C4-2B (cell line): Measurements from ENCODE around the gene LRRN4CL.
A peak's percentile ranks its signal among the peaks of the same experiment; 100 is the strongest.
"Not testable (repeated sequence)": the region's sequence is repeated elsewhere in the genome, so short reads cannot be mapped to it uniquely, and the experiment has no call there.

Experiments
- H3K27ac ChIP-seq: fragments of 450-650 bp; 2 replicates; pipeline ENCODE4 v1.5.1; 2017
- ZFX ChIP-seq: fragments of 450-650 bp; IDR thresholded peaks from 2 replicates; pipeline ENCODE4 v1.6.1; 2017
- TF ChIP-seq, protein P1 (sequence below): fragments of 450-650 bp; conservative IDR thresholded peaks from 2 replicates; pipeline ENCODE4 v1.5.1; 2017; ENCODE audit warnings: mild to moderate bottlenecking

Gene LRRN4CL

DNA sequence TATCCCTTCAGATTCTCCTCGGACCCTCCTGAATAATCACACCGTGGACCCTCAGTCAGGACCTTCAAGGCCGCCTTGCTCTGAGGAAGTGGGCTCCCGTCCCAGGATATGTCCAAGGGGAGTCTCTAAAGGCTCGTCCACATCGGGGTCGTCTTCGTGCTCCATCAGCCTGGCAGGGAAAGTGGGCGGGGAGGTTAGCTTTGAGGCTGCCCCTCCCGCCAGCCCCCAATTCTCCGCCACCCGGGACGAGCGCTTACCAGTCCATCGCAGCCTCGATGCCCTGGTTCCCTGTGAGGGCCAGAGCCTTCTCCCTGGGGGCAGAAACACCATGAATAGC lies 10.9 kb downstream of the LRRN4CL start:
- H3K27ac ChIP-seq: peak overlapping the region; percentile 83
- TF ChIP-seq, protein P1, sequence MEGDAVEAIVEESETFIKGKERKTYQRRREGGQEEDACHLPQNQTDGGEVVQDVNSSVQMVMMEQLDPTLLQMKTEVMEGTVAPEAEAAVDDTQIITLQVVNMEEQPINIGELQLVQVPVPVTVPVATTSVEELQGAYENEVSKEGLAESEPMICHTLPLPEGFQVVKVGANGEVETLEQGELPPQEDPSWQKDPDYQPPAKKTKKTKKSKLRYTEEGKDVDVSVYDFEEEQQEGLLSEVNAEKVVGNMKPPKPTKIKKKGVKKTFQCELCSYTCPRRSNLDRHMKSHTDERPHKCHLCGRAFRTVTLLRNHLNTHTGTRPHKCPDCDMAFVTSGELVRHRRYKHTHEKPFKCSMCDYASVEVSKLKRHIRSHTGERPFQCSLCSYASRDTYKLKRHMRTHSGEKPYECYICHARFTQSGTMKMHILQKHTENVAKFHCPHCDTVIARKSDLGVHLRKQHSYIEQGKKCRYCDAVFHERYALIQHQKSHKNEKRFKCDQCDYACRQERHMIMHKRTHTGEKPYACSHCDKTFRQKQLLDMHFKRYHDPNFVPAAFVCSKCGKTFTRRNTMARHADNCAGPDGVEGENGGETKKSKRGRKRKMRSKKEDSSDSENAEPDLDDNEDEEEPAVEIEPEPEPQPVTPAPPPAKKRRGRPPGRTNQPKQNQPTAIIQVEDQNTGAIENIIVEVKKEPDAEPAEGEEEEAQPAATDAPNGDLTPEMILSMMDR: no peak
- no peak for TF ChIP-seq ZFX

DNA sequence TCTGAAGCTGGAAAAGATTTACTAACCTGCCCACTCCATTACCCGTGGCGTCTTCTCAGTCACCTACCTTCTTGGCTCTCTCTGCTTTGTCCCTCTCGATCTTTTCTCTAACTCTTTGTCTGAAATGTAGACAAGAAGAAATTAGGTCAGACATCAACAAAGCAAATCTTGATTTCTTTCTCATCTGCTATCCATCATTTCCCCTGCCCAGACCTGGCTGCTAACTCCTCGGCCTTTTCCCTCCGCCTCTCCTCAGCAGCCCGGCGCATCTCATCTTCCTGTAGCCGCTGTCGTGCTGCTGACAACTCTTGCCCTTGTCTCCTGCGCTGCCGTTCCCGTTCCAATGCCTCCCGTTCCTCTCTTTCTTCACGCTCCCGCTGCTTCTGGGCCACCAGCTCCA lies 11.6 kb downstream of the LRRN4CL start:
- H3K27ac ChIP-seq: peak overlapping the region; percentile 83
- no peak for TF ChIP-seq ZFX
- TF ChIP-seq, protein P1: no peak

- TF ChIP-seq, protein P1: no peak
- TF ChIP-seq ZFX: no peak
These were observed 12.2 kb downstream of the LRRN4CL start for GRCh38 chr11:62677156-62677555.

GRCh38 chr11:62676698-62677097 lies 12.6 kb downstream of the LRRN4CL start:
- H3K27ac ChIP-seq: no peak overlapping the region; the same call in 1 of the 2 replicates
- TF ChIP-seq, protein P1: no peak
- no peak for TF ChIP-seq ZFX

More at GRCh38 chr11:62677156-62677555, 12.2 kb downstream of the LRRN4CL start:
- peak overlapping the region; percentile 83; the same call in 1 of the 2 replicates for H3K27ac ChIP-seq

DNA sequence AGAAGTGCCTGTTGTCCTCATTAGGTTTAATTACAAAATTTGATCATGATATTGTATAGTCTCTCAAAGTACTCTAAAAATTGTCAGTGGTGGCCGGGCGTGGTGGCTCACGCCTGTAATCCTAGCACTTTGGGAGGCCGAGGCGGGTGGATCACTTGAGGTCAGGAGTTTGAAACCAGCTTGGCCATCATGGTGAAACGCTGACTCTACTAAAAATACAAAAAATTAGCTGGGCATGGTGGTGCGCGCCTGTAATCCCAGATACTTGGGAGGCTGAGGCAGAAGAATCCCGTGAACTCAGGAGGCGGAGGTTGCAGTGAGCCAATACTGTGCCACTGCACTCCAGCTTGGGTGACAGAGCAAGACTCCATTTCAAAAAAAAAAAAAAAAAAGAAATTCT lies 13.9 kb downstream of the LRRN4CL start:
- not testable (repeated sequence) for H3K27ac ChIP-seq

DNA sequence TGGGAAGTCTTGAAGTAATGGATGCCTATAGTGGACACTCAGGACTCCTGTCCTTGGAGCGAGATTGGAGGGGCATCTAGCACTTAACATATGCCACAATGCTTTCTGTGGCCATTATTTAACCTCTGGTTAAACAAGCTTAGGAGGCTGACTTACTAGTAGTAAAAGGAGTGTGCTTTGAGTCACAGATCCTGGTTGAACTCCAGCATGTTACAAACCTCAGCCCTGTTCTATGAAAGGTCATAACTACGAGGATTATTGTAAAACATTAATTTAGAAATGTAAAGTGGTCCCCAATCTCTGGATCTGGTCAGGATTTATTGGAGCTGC lies 16.2 kb downstream of the LRRN4CL start:
- TF ChIP-seq, protein P1: no peak
- no peak for TF ChIP-seq ZFX
- H3K27ac ChIP-seq: peak overlapping the region; percentile 98

GRCh38 chr11:62671608-62672389 lies 17.5 kb downstream of the LRRN4CL start, which contains the start of the genes LBHD1 and UQCC3:
TSS of gene LBHD1 (minus strand) at chr11:62672267. CDS start at chr11:62670031, 2,236 bp downstream.
TSS of gene UQCC3 (plus strand) at chr11:62671673. CDS start at chr11:62671746, 73 bp downstream.
- peak within 1 kb of the TSS; percentile 98 for H3K27ac ChIP-seq
- TF ChIP-seq ZFX: peak; percentile 54; the same call in 1 of the 2 replicates
- TF ChIP-seq, protein P1: no peak

DNA sequence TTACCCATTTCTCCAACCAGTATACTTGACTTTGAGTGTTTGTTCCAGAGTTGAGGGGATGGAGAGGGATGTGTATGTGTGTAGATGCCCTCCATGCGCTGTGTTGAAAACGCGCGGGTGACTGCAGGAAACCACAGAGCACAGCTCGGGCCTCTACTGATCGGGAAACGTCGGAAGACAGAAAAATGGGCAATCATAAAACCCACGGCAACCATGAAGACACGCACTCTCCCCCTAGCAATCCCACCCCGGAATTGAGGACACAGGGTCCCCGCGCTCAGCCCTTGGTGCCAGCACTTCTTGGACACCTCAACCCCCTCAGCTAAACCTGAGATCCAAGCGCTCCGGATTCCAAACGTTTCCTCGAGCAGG lies 18.1 kb downstream of the LRRN4CL start:
- no peak for TF ChIP-seq ZFX
- TF ChIP-seq, protein P1: no peak

More for the DNA sequence above, 18.1 kb downstream of the LRRN4CL start:
- peak overlapping the region; percentile 98 for H3K27ac ChIP-seq
